HepG2 (cell line): ENCODE results near the gene MLN. TPM values are rescaled to one million over a fixed set of nuclear protein-coding genes. Genes with fewer than 3 reads are reported as not detected.

ENCODE experiments used
- ATAC-seq: fragments of 200-7000 bp; cut with Tn5 transposase; 3 replicates; pipeline ENCODE4 v1.9.1; 2020; ENCODE audit warnings: mild to moderate bottlenecking, moderate library complexity
- BruUV-seq: library from RNA; stranded (reverse); fragments of 400-500 nt; replicated peaks from 2 replicates; lab custom pipeline; 2021; lab: Mats Ljungman, UMichigan
- CTCF ChIA-PET: fragments of 300-600 bp; formaldehyde crosslinking; extraction: SDS; loops from one replicate; lab custom pipeline; 2021; ENCODE audit warnings: low total read pairs, inconsistent platforms, low intra/inter-chr PET ratio; lab: Yijun Ruan, JAX
- POLR2A ChIA-PET: fragments of 350-600 bp; sonication (Branson Sonifier 250); formaldehyde crosslinking; loops from one replicate; lab custom pipeline; 2020; ENCODE audit warnings: antibody characterized with exemption, inconsistent platforms; lab: Yijun Ruan, JAX
- DNase-seq: peaks from one replicate; pipeline ENCODE4 v3.0.0-alpha.2; 2015; ENCODE audit warnings: low spot score
- FAIRE-seq: peaks from 3 replicates; lab custom pipeline; 2011; peaks lifted over from hg19 to GRCh38; lab: Jason Lieb, UNC
- H2AFZ ChIP-seq: one replicate; pipeline ENCODE4 v1.6.1; 2011; ENCODE audit warnings: low read length, inconsistent platforms
- H3K27ac ChIP-seq: fragments of 300-600 bp; 3 replicates; pipeline ENCODE4 v1.8.0; 2011; ENCODE audit warnings: mixed run types, mild to moderate bottlenecking, mixed read lengths, low read length, inconsistent platforms; ENCODE audit not compliant: insufficient read depth; ENCODE audit errors: extremely low read length
- H3K27me3 ChIP-seq, 2 experiments: fragments of 200-600 bp in 1 of 2; 2 replicates in 1 of 2; 3 replicates in 1 of 2; pipeline versions ENCODE4 v1.6.0 to v1.8.0; 2011; ENCODE audit warnings: low read length in 2 of 2, mild to moderate bottlenecking in 2 of 2, moderate library complexity in 2 of 2, inconsistent platforms in 1 of 2; ENCODE audit not compliant: insufficient read depth in 2 of 2, control insufficient read depth in 1 of 2
- H3K36me3 ChIP-seq, 2 experiments: fragments of 200-600 bp in 1 of 2; replicated peaks in 1 of 2; 2 replicates in 1 of 2; 3 replicates in 1 of 2; pipeline versions ENCODE4 v1.5.1 to v1.8.0; 2011; ENCODE audit warnings: low read length in 2 of 2, inconsistent platforms in 1 of 2; ENCODE audit not compliant: insufficient read depth in 2 of 2, control insufficient read depth in 1 of 2
- H3K4me1 ChIP-seq: 2 replicates; pipeline ENCODE4 v1.5.1; 2012; ENCODE audit warnings: low read length, inconsistent platforms; ENCODE audit not compliant: insufficient read depth
- H3K4me2 ChIP-seq: 2 replicates; pipeline ENCODE4 v1.6.0; 2011; ENCODE audit warnings: low read depth, low read length, inconsistent platforms
- H3K4me3 ChIP-seq, 3 experiments: fragments of 200-600 bp in 1 of 3; sonication (generic), shearing (Covaris generic) in 1 of 3; replicated peaks in 1 of 3; 2 replicates each; pipeline ENCODE4 v1.5.1; 2011 to 2016; ENCODE audit warnings: low read length in 3 of 3, inconsistent platforms in 2 of 3, low read depth in 2 of 3, mild to moderate bottlenecking in 2 of 3, control low read depth in 1 of 3, mixed read lengths in 1 of 3; ENCODE audit not compliant: insufficient read depth in 1 of 3
- H3K79me2 ChIP-seq: one replicate; pipeline ENCODE4 v1.6.1; 2011; ENCODE audit warnings: low read length, inconsistent platforms; ENCODE audit not compliant: insufficient read depth
- H3K9ac ChIP-seq: 2 replicates; pipeline ENCODE4 v1.6.0; 2011; ENCODE audit warnings: mild to moderate bottlenecking, low read depth, low read length, inconsistent platforms; ENCODE audit not compliant: insufficient read depth
- H3K9me3 ChIP-seq: 2 replicates; pipeline ENCODE4 v1.5.1; 2012; ENCODE audit warnings: mild to moderate bottlenecking, low read length
- H4K20me1 ChIP-seq: 2 replicates; pipeline ENCODE4 v1.6.0; 2011; ENCODE audit warnings: inconsistent platforms, mild to moderate bottlenecking, low read length, moderate library complexity; ENCODE audit not compliant: insufficient read depth
- PAX8 ChIP-seq: sonication (generic); formaldehyde crosslinking; IDR thresholded peaks from 2 replicates; pipeline ENCODE4 v1.8.0; 2022; ENCODE audit warnings: mild to moderate bottlenecking, missing genetic modification reagents, borderline replicate concordance
- SNAPC4 ChIP-seq: sonication (generic); formaldehyde crosslinking; IDR thresholded peaks from 2 replicates; pipeline ENCODE4 v1.4.0; 2020; ENCODE audit warnings: mild to moderate bottlenecking, missing genetic modification reagents
- ZNF160 ChIP-seq: sonication (generic); formaldehyde crosslinking; IDR thresholded peaks from 2 replicates; pipeline ENCODE4 v1.8.0; 2022; ENCODE audit warnings: mild to moderate bottlenecking, inconsistent platforms, missing genetic modification reagents
- ZNF24 ChIP-seq: fragments of 450-650 bp; IDR thresholded peaks from 2 replicates; pipeline ENCODE4 v1.6.1; 2017; ENCODE audit warnings: antibody characterized with exemption, mild to moderate bottlenecking
- ZNF577 ChIP-seq: sonication (generic); formaldehyde crosslinking; IDR thresholded peaks from 2 replicates; pipeline ENCODE4 v1.4.0; 2020; ENCODE audit warnings: mild to moderate bottlenecking, low read depth, missing genetic modification reagents, borderline replicate concordance
- WGBS: methylation state at CpG from one replicate; pipeline ENCODE4 v1.1.6; 2017; ENCODE audit warnings: low lambda C conversion rate; 5-methylcytosine and 5-hydroxymethylcytosine counted together
- in situ Hi-C: cut with HindIII; loops from 2 replicates; pipeline ENCODE4 v1.10.0; 2017; ENCODE audit warnings: low pct_unique_long_range_greater_than_20kb; ENCODE audit not compliant: extremely low pct_ligation_motif_present
- intact Hi-C: fragments of 100-400 bp; cut with micrococcal nuclease; formaldehyde crosslinking; loops from one replicate; pipeline ENCODE4 v1.10.0; 2022; ENCODE audit not compliant: unreplicated experiment
- polyA plus RNA-seq, 8 experiments: library from polyadenylated mRNA; depleted of rRNA in 3 of 8; stranded (reverse) in 7 of 8; unstranded in 1 of 8; fragments of >200 nt; fragmentation: Illumina TruSeq in 4 of 8; extraction: Trizol in 4 of 8; gene quantifications; 2 replicates each; pipeline versions ENCODE4 v1.2.1 to v1.2.3, GENCODE V29; 2011 to 2016; ENCODE audit warnings: low read depth in 4 of 8, missing spikeins in 1 of 8, mixed read lengths in 1 of 8; ENCODE audit not compliant: insufficient read depth in 1 of 8
- total RNA-seq, 5 experiments: library from RNA; depleted of rRNA; stranded (reverse); fragments of >200 nt; fragmentation: Illumina TruSeq; extraction: Trizol; gene quantifications; 2 replicates each; pipeline ENCODE4 v1.2.3, GENCODE V29; 2016; ENCODE audit warnings: low read depth in 1 of 5

Gene MLN
- total and polyA plus RNA-seq, 2 of the 13 experiments (the other 11 are each of a cell fraction or from before 2014, with no cell fraction given), result not detected

GRCh38 chr6:33776186-33776585 is 27.6 kb downstream of the MLN start (continued):
- TF ChIP-seq PAX8 (CRISPR knock-in tag), result no peak
- no peak for TF ChIP-seq ZNF160 (CRISPR knock-in tag)

GRCh38 chr6:33774774-33775173 is 29.0 kb downstream of the MLN start:
- ChIA-PET POLR2A (no interaction called here), CTCF (no interaction called here)
- no peaks in the 10 kb centered on the region for H3K27me3 ChIP-seq
- no peaks in the 10 kb centered on the region for H3K4me1 ChIP-seq
- BruUV-seq, result no TSS peak
- DNase-seq, result no peak
- no peak overlapping the region for H3K27ac ChIP-seq
- H4K20me1 ChIP-seq, result no peaks in the 10 kb centered on the region; the same call in 1 of the 2 replicates
- H3K4me3 ChIP-seq, result no peak overlapping the region
- in situ Hi-C loops (no loop called here), intact Hi-C loops (no loop called here)
- WGBS, result 100% methylated on average over 3 of the region's 3 CpGs
- ATAC-seq, result no peak
- peaks cover 43 to 70% of the 10 kb centered on the region in 2 experiments for H3K36me3 ChIP-seq
- no peak for FAIRE-seq
- H2AFZ ChIP-seq, result no peak overlapping the region
- TF ChIP-seq ZNF577 (CRISPR knock-in tag) (no peak), ZNF24 (peak; percentile 91), SNAPC4 (no peak)
- no peak overlapping the region for H3K4me2 ChIP-seq
- H3K9ac ChIP-seq, result no peak overlapping the region
- no peaks in the 10 kb centered on the region for H3K79me2 ChIP-seq
- H3K9me3 ChIP-seq, result no peaks in the 10 kb centered on the region
